Hepatocyte (in vitro differentiated cells): ENCODE data around the gene AP1S3. TPM values are rescaled to one million over a fixed set of nuclear protein-coding genes. Genes with fewer than 3 reads are reported as not detected.
A peak's percentile ranks its signal among the peaks of the same experiment; 100 is the strongest.

Source experiments
- DNase-seq: peaks from one replicate; pipeline ENCODE4 v3.0.0-alpha.2; 2016; ENCODE audit warnings: low spot score
- H2AFZ ChIP-seq: fragments of 200-600 bp; sonication (generic); 2 replicates; pipeline ENCODE4 v1.6.0; 2016; ENCODE audit warnings: antibody characterized with exemption, mild to moderate bottlenecking
- H3K27ac ChIP-seq: fragments of 200-600 bp; sonication (generic); 2 replicates; pipeline ENCODE4 v1.5.1; 2016; ENCODE audit warnings: mild to moderate bottlenecking
- H3K27me3 ChIP-seq: fragments of 200-600 bp; sonication (generic); 2 replicates; pipeline ENCODE4 v1.6.1; 2016
- H3K36me3 ChIP-seq: fragments of 200-600 bp; sonication (generic); replicated peaks from 2 replicates; pipeline ENCODE4 v1.5.1; 2016; ENCODE audit warnings: low read depth; ENCODE audit not compliant: insufficient read depth
- H3K4me1 ChIP-seq: fragments of 200-600 bp; sonication (generic); 2 replicates; pipeline ENCODE4 v1.5.1; 2016; ENCODE audit warnings: mild to moderate bottlenecking, moderate library complexity; ENCODE audit not compliant: insufficient read depth
- H3K4me2 ChIP-seq: fragments of 200-600 bp; sonication (generic); 2 replicates; pipeline ENCODE4 v1.6.0; 2016
- H3K4me3 ChIP-seq: fragments of 200-600 bp; sonication (generic); 2 replicates; pipeline ENCODE4 v1.5.1; 2016; ENCODE audit warnings: mild to moderate bottlenecking
- H3K79me2 ChIP-seq: fragments of 200-600 bp; sonication (generic); 2 replicates; pipeline ENCODE4 v1.6.0; 2017; ENCODE audit warnings: mild to moderate bottlenecking
- H3K9me2 ChIP-seq: fragments of 200-600 bp; sonication (generic); replicated peaks from 2 replicates; pipeline ENCODE4 v1.6.0; 2017; ENCODE audit warnings: mild to moderate bottlenecking; ENCODE audit not compliant: insufficient read depth
- H3K9me3 ChIP-seq: fragments of 200-600 bp; sonication (generic); 2 replicates; pipeline ENCODE4 v1.5.1; 2016; ENCODE audit warnings: low read depth, mild to moderate bottlenecking
- H4K20me1 ChIP-seq: fragments of 200-600 bp; sonication (generic); 2 replicates; pipeline ENCODE4 v1.6.0; 2016; ENCODE audit warnings: mild to moderate bottlenecking; ENCODE audit not compliant: insufficient read depth, poor library complexity, severe bottlenecking
- CTCF ChIP-seq: fragments of 200-600 bp; sonication (generic); IDR thresholded peaks from 2 replicates; pipeline ENCODE4 v1.5.1; 2016; ENCODE audit warnings: antibody characterized with exemption, mild to moderate bottlenecking; ENCODE audit not compliant: poor library complexity
- EZH2 ChIP-seq: fragments of 200-600 bp; sonication (generic); IDR thresholded peaks from 2 replicates; pipeline ENCODE4 v1.6.1; 2016; ENCODE audit warnings: antibody characterized with exemption, mild to moderate bottlenecking, borderline replicate concordance
- EZH2phosphoT487 ChIP-seq: fragments of 200-600 bp; sonication (generic); IDR thresholded peaks from one replicate; pipeline ENCODE4 v1.6.1; 2018; ENCODE audit warnings: antibody characterized with exemption, mild to moderate bottlenecking, low read depth, moderate library complexity; ENCODE audit not compliant: unreplicated experiment, severe bottlenecking
- WGBS: methylation state at CpG from one replicate; pipeline ENCODE4 v1.1.6; 2016; ENCODE audit warnings: low lambda C conversion rate; ENCODE audit errors: missing lambda C conversion rate; 5-methylcytosine and 5-hydroxymethylcytosine counted together
- polyA plus RNA-seq: library from polyadenylated mRNA; unstranded; fragments of >200 nt; fragmentation: Nextera tagmentation; extraction: Ambion mirVana; gene quantifications from 2 replicates; pipeline ENCODE4 v1.2.1, GENCODE V29; 2016
- total RNA-seq: library from RNA; depleted of rRNA; stranded (reverse); fragments of >200 nt; gene quantifications from 2 replicates; pipeline ENCODE4 v1.2.3, GENCODE V29; 2014

AP1S3 gene
- total and polyA plus RNA-seq, 2 experiments from 2014 or later: 16.5 to 30.7 TPM

- TF ChIP-seq EZH2 (no peak), CTCF (no peak), EZH2phosphoT487 (no peak)
- Histone ChIP-seq H3K4me3 (no peak overlapping the region), H3K36me3 (no peaks in the 10 kb centered on the region), H3K27ac (no peak overlapping the region), H3K9me3 (no peaks in the 10 kb centered on the region), H3K79me2 (no peaks in the 10 kb centered on the region), H2AFZ (no peak overlapping the region), H3K9me2 (no peaks in the 10 kb centered on the region), H4K20me1 (no peaks in the 10 kb centered on the region), H3K4me2 (no peak overlapping the region), H3K4me1 (peaks cover 4% of the 10 kb centered on the region), H3K27me3 (no peaks in the 10 kb centered on the region)
- WGBS: 95% methylated on average over 2 of the region's 2 CpGs
- no peak for DNase-seq
Measured at GRCh38 chr2:223854741-223855140, 17.4 kb upstream of the AP1S3 start.

- TF ChIP-seq CTCF (no peak), EZH2 (no peak), EZH2phosphoT487 (no peak)
- Histone ChIP-seq H3K9me2 (no peaks in the 10 kb centered on the region), H3K36me3 (no peaks in the 10 kb centered on the region), H3K27me3 (no peaks in the 10 kb centered on the region), H3K4me1 (peaks cover 4% of the 10 kb centered on the region), H3K4me3 (no peak overlapping the region), H3K9me3 (no peaks in the 10 kb centered on the region), H3K79me2 (no peaks in the 10 kb centered on the region), H4K20me1 (no peaks in the 10 kb centered on the region), H2AFZ (no peak overlapping the region), H3K4me2 (no peak overlapping the region), H3K27ac (no peak overlapping the region)
- whole genome bisulfite sequencing: 64% methylated on average over 3 of the region's 3 CpGs
- DNase-seq: no peak
Measured at GRCh38 chr2:223853425-223853837, 16.0 kb upstream of the AP1S3 start.

GRCh38 chr2:223852281-223852795 is 15.0 kb upstream of the AP1S3 start:
- no peaks in the 10 kb centered on the region for H3K9me3 ChIP-seq
- no peaks in the 10 kb centered on the region for H3K27me3 ChIP-seq
- H3K9me2 ChIP-seq: no peaks in the 10 kb centered on the region
- no peak for DNase-seq
- H4K20me1 ChIP-seq: no peaks in the 10 kb centered on the region
- no peaks in the 10 kb centered on the region for H3K79me2 ChIP-seq
- no peaks in the 10 kb centered on the region for H3K36me3 ChIP-seq
- WGBS: 45% methylated on average over 3 of the region's 3 CpGs
- no peak overlapping the region for H2AFZ ChIP-seq
- no peak overlapping the region for H3K4me2 ChIP-seq
- no peak for TF ChIP-seq EZH2phosphoT487
- no peak for TF ChIP-seq CTCF
- TF ChIP-seq EZH2: no peak
- no peak overlapping the region for H3K4me3 ChIP-seq
- H3K4me1 ChIP-seq: peaks cover 4% of the 10 kb centered on the region
- H3K27ac ChIP-seq: peak overlapping the region; percentile 37
